Activated naive CD8-positive, alpha-beta T cell treated with anti-CD3 and anti-CD28 coated beads, Interleukin-2, amount 10 ng/mL, durations not matched to agents 7 days and 5 days (primary cell): Measurements from ENCODE around the gene TAF10. TPM values are rescaled to one million over a fixed set of nuclear protein-coding genes. Genes with fewer than 3 reads are reported as not detected.

Experiments
- ATAC-seq: fragments of 150-1000 bp; cut with Tn5 transposase; one replicate; pipeline ENCODE4 v1.10.0; 2021; ENCODE audit warnings: low read depth, moderate library complexity
- POLR2A ChIA-PET: fragments of 350-600 bp; sonication (Branson Sonifier 250); formaldehyde crosslinking; loops from one replicate; lab custom pipeline; 2021; ENCODE audit warnings: antibody characterized with exemption; lab: Charles Lee
- DNase-seq: peaks from one replicate; pipeline ENCODE4 v3.0.0; 2021
- H3K27ac Mint-ChIP-seq: one replicate; pipeline ENCODE4 v1.8.0; 2022; ENCODE audit warnings: mild to moderate bottlenecking, mixed read lengths
- H3K27me3 Mint-ChIP-seq: one replicate; pipeline ENCODE4 v1.8.0; 2022; ENCODE audit warnings: mild to moderate bottlenecking, moderate library complexity, mixed read lengths
- H3K36me3 Mint-ChIP-seq: one replicate; pipeline ENCODE4 v1.8.0; 2021; ENCODE audit warnings: mild to moderate bottlenecking, mixed read lengths
- H3K4me1 Mint-ChIP-seq: one replicate; pipeline ENCODE4 v1.8.0; 2021; ENCODE audit warnings: mixed read lengths
- H3K4me3 Mint-ChIP-seq: one replicate; pipeline ENCODE4 v1.8.0; 2022; ENCODE audit warnings: mild to moderate bottlenecking, moderate library complexity, mixed read lengths
- H3K9me3 Mint-ChIP-seq: one replicate; pipeline ENCODE4 v1.8.0; 2021; ENCODE audit warnings: mixed read lengths
- total RNA-seq, 2 experiments: library from RNA; stranded (reverse); gene quantifications; one replicate each; pipeline ENCODE4 v1.2.3, GENCODE V29; 2021

TAF10 gene
- total RNA-seq = 100 to 1,000 TPM; 154 to 156 TPM

GRCh38 chr11:6612213-6613041 lies at the start of gene TAF10:
Gene TAF10, minus strand, starts transcription at chr11:6612216. Its CDS starts 27 bp downstream, at chr11:6612189.
- ATAC-seq (peak; percentile 94), DNase-seq (peak; percentile 96)
- Mint-ChIP-seq H3K27ac (peak within 1 kb of the TSS; percentile 93), H3K4me3 (peak within 1 kb of the TSS; percentile 94), H3K4me1 (peaks cover 30% of the 10 kb centered on the region), H3K27me3 (no peaks in the 10 kb centered on the region), H3K36me3 (peaks cover 33% of the 10 kb centered on the region), H3K9me3 (no peaks in the 10 kb centered on the region)
- POLR2A ChIA-PET = interaction anchor here (0.6 to 9.4 kb wide), 22 partner anchors 8 to 234 kb away, joined by 3 to 95 read pairs (median 5); partner anchors contain the start of genes ARFIP2, MRPL17, SMPD1 and TIMM10B

GRCh38 chr11:6660712-6661111 lies 48.7 kb upstream of the TAF10 start:
- POLR2A ChIA-PET = no interaction called here
- Mint-ChIP-seq H3K4me3 (no peak overlapping the region), H3K36me3 (peaks cover 2% of the 10 kb centered on the region), H3K27me3 (peaks cover 19% of the 10 kb centered on the region), H3K4me1 (peaks cover 13% of the 10 kb centered on the region), H3K9me3 (no peaks in the 10 kb centered on the region), H3K27ac (no peak overlapping the region)
- DNase-seq (no peak), ATAC-seq (no peak)

- H3K4me3 Mint-ChIP-seq = no peak overlapping the region
- H3K27me3 Mint-ChIP-seq = peaks cover 19% of the 10 kb centered on the region
- peaks cover 2% of the 10 kb centered on the region for H3K36me3 Mint-ChIP-seq
- no peaks in the 10 kb centered on the region for H3K9me3 Mint-ChIP-seq
- POLR2A ChIA-PET = interaction anchor here (1.4 kb wide), 1 partner anchor 9 kb away, joined by 4 read pairs; no protein-coding TSS in a partner anchor
- no peak for ATAC-seq
- no peak for DNase-seq
- H3K4me1 Mint-ChIP-seq = peaks cover 10% of the 10 kb centered on the region
- no peak overlapping the region for H3K27ac Mint-ChIP-seq
Measured at GRCh38 chr11:6658647-6659046, 46.6 kb upstream of the TAF10 start.

- Mint-ChIP-seq H3K4me1 (peaks cover 3% of the 10 kb centered on the region), H3K4me3 (no peak overlapping the region), H3K27ac (no peak overlapping the region), H3K27me3 (peaks cover 16% of the 10 kb centered on the region), H3K9me3 (no peaks in the 10 kb centered on the region), H3K36me3 (peaks cover 2% of the 10 kb centered on the region)
- DNase-seq = no peak
- POLR2A ChIA-PET = interaction anchor here (1.2 to 1.4 kb wide), 2 partner anchors 10 to 46 kb away, joined by 3 to 4 read pairs; partner anchors contain the start of gene TAF10
- ATAC-seq = no peak
Measured at GRCh38 chr11:6657346-6657745, 45.3 kb upstream of the TAF10 start.

GRCh38 chr11:6656936-6657335 lies 44.9 kb upstream of the TAF10 start:
- Mint-ChIP-seq H3K9me3 (no peaks in the 10 kb centered on the region), H3K4me3 (no peak overlapping the region), H3K4me1 (peaks cover 3% of the 10 kb centered on the region), H3K27me3 (peaks cover 16% of the 10 kb centered on the region), H3K27ac (no peak overlapping the region), H3K36me3 (peaks cover 2% of the 10 kb centered on the region)
- DNase-seq (no peak), ATAC-seq (no peak)
- POLR2A ChIA-PET = interaction anchor here (1.2 kb wide), 1 partner anchor 45 kb away, joined by 3 read pairs; the partner anchor contains the start of gene TAF10

GRCh38 chr11:6656584-6656915 lies 44.5 kb upstream of the TAF10 start:
- no peak overlapping the region for H3K27ac Mint-ChIP-seq
- no peaks in the 10 kb centered on the region for H3K9me3 Mint-ChIP-seq
- peaks cover 2% of the 10 kb centered on the region for H3K36me3 Mint-ChIP-seq
- POLR2A ChIA-PET = interaction anchor here (1.2 kb wide), 1 partner anchor 45 kb away, joined by 3 read pairs; the partner anchor contains the start of gene TAF10
- no peak for ATAC-seq
- DNase-seq = no peak
- peaks cover 16% of the 10 kb centered on the region for H3K27me3 Mint-ChIP-seq
- peaks cover 3% of the 10 kb centered on the region for H3K4me1 Mint-ChIP-seq
- H3K4me3 Mint-ChIP-seq = peak overlapping the region; percentile 74

GRCh38 chr11:6655790-6656583 lies 44.0 kb upstream of the TAF10 start, which contains the start of gene DCHS1:
Gene DCHS1, minus strand, starts transcription at chr11:6655809. Its CDS starts 14,196 bp downstream, at chr11:6641613.
- Mint-ChIP-seq H3K36me3 (peaks cover 2% of the 10 kb centered on the region), H3K27ac (peak within 1 kb of the TSS; percentile 38), H3K4me1 (peaks cover 3% of the 10 kb centered on the region), H3K4me3 (peak within 1 kb of the TSS; percentile 74), H3K27me3 (peaks cover 16% of the 10 kb centered on the region), H3K9me3 (no peaks in the 10 kb centered on the region)
- no peak for DNase-seq
- POLR2A ChIA-PET = no interaction called here
- ATAC-seq = no peak

GRCh38 chr11:6655020-6655789 lies 43.2 kb upstream of the TAF10 start:
- ATAC-seq (peak; percentile 38), DNase-seq (no peak)
- no peak overlapping the region for H3K27ac Mint-ChIP-seq
- H3K9me3 Mint-ChIP-seq = no peaks in the 10 kb centered on the region
- peaks cover 3% of the 10 kb centered on the region for H3K4me1 Mint-ChIP-seq
- peaks cover 16% of the 10 kb centered on the region for H3K27me3 Mint-ChIP-seq
- POLR2A ChIA-PET = no interaction called here
- H3K4me3 Mint-ChIP-seq = no peak overlapping the region
- peaks cover 2% of the 10 kb centered on the region for H3K36me3 Mint-ChIP-seq

GRCh38 chr11:6654281-6655019 lies 42.4 kb upstream of the TAF10 start:
- H3K4me1 Mint-ChIP-seq = peaks cover 3% of the 10 kb centered on the region
- peaks cover 2% of the 10 kb centered on the region for H3K36me3 Mint-ChIP-seq
- POLR2A ChIA-PET = no interaction called here
- H3K4me3 Mint-ChIP-seq = no peak overlapping the region
- DNase-seq (no peak), ATAC-seq (no peak)
- peaks cover 16% of the 10 kb centered on the region for H3K27me3 Mint-ChIP-seq
- no peaks in the 10 kb centered on the region for H3K9me3 Mint-ChIP-seq
- H3K27ac Mint-ChIP-seq = no peak overlapping the region

- no peaks in the 10 kb centered on the region for H3K9me3 Mint-ChIP-seq
- no peak overlapping the region for H3K4me3 Mint-ChIP-seq
- H3K36me3 Mint-ChIP-seq = peaks cover 2% of the 10 kb centered on the region
- peaks cover 3% of the 10 kb centered on the region for H3K4me1 Mint-ChIP-seq
- POLR2A ChIA-PET = no interaction called here
- DNase-seq (no peak), ATAC-seq (no peak)
- peaks cover 16% of the 10 kb centered on the region for H3K27me3 Mint-ChIP-seq
- H3K27ac Mint-ChIP-seq = no peak overlapping the region
Measured at GRCh38 chr11:6653656-6654055, 41.6 kb upstream of the TAF10 start.

GRCh38 chr11:6653097-6653496 lies 41.1 kb upstream of the TAF10 start:
- Mint-ChIP-seq H3K36me3 (peaks cover 2% of the 10 kb centered on the region), H3K4me1 (peaks cover 3% of the 10 kb centered on the region), H3K27ac (no peak overlapping the region), H3K9me3 (no peaks in the 10 kb centered on the region), H3K4me3 (no peak overlapping the region), H3K27me3 (peaks cover 16% of the 10 kb centered on the region)
- no peak for ATAC-seq
- POLR2A ChIA-PET = interaction anchor here (0.7 kb wide), 1 partner anchor 11 kb away, joined by 3 read pairs; no protein-coding TSS in a partner anchor
- DNase-seq = no peak

- no peak for DNase-seq
- Mint-ChIP-seq H3K27me3 (peaks cover 14% of the 10 kb centered on the region), H3K4me3 (no peak overlapping the region), H3K9me3 (no peaks in the 10 kb centered on the region), H3K27ac (no peak overlapping the region), H3K36me3 (peaks cover 2% of the 10 kb centered on the region), H3K4me1 (peaks cover 3% of the 10 kb centered on the region)
- no peak for ATAC-seq
- POLR2A ChIA-PET = no interaction called here
Measured at GRCh38 chr11:6652182-6652581, 40.2 kb upstream of the TAF10 start.
